GM23338 (cell line): ENCODE measurements around the gene EXOC5. TPM values are rescaled to one million over a fixed set of nuclear protein-coding genes. Genes with fewer than 3 reads are reported as not detected.

ENCODE experiments used
- ATAC-seq: fragments of 200-7000 bp; cut with Tn5 transposase; 3 replicates; pipeline ENCODE4 v1.9.1; 2020
- DNase-seq: peaks from one replicate; pipeline ENCODE4 v3.0.0-alpha.2; 2015; ENCODE audit warnings: low spot score
- H2AFZ ChIP-seq: fragments of 200-600 bp; sonication (generic); 2 replicates; pipeline ENCODE4 v1.8.0; 2016; ENCODE audit warnings: antibody characterized with exemption, mild to moderate bottlenecking, moderate library complexity
- H3F3A ChIP-seq: fragments of 200-600 bp; sonication (generic); replicated peaks from 2 replicates; pipeline ENCODE4 v1.8.0; 2017; ENCODE audit warnings: antibody characterized with exemption, mixed run types, low read depth
- H3K27ac ChIP-seq: fragments of 200-600 bp; sonication (generic); 2 replicates; pipeline ENCODE4 v1.6.1; 2016; ENCODE audit warnings: low read depth
- H3K27me3 ChIP-seq: fragments of 200-600 bp; sonication (generic); 2 replicates; pipeline ENCODE4 v1.8.0; 2016; ENCODE audit warnings: mild to moderate bottlenecking, mixed run types, moderate library complexity; ENCODE audit not compliant: insufficient read depth
- H3K36me3 ChIP-seq: fragments of 200-600 bp; sonication (generic); 2 replicates; pipeline ENCODE4 v1.8.0; 2016; ENCODE audit warnings: mild to moderate bottlenecking; ENCODE audit not compliant: insufficient read depth
- H3K4me1 ChIP-seq: fragments of 200-600 bp; sonication (generic); 2 replicates; pipeline ENCODE4 v1.8.0; 2016; ENCODE audit warnings: mild to moderate bottlenecking, moderate library complexity; ENCODE audit not compliant: insufficient read depth
- H3K4me2 ChIP-seq: fragments of 200-600 bp; sonication (generic); 2 replicates; pipeline ENCODE4 v1.7.1; 2017; ENCODE audit warnings: mixed run types
- H3K4me3 ChIP-seq: fragments of 200-600 bp; sonication (generic); 2 replicates; pipeline ENCODE4 v1.6.1; 2016; ENCODE audit warnings: mixed run types
- H3K79me2 ChIP-seq: fragments of 200-600 bp; sonication (generic); replicated peaks from 2 replicates; pipeline ENCODE4 v1.8.0; 2017; ENCODE audit warnings: mild to moderate bottlenecking; ENCODE audit not compliant: insufficient read depth
- H3K9me2 ChIP-seq: fragments of 200-600 bp; sonication (generic); 2 replicates; pipeline ENCODE4 v1.8.0; 2017; ENCODE audit not compliant: insufficient read depth
- H4K20me1 ChIP-seq: fragments of 200-600 bp; sonication (generic); replicated peaks from 2 replicates; pipeline ENCODE4 v1.8.0; 2017; ENCODE audit warnings: mild to moderate bottlenecking; ENCODE audit not compliant: insufficient read depth
- H3K27ac Mint-ChIP-seq: 2 replicates; pipeline ENCODE4 v1.8.0; 2020; ENCODE audit warnings: inconsistent platforms, mild to moderate bottlenecking, moderate library complexity, mixed read lengths
- H3K27me3 Mint-ChIP-seq: 3 replicates; pipeline ENCODE4 v1.8.0; 2022; ENCODE audit warnings: low read depth, mild to moderate bottlenecking, moderate library complexity, mixed read lengths, inconsistent platforms; ENCODE audit not compliant: insufficient read depth, poor library complexity
- H3K36me3 Mint-ChIP-seq: 3 replicates; pipeline ENCODE4 v1.8.0; 2021; ENCODE audit warnings: low read depth, mild to moderate bottlenecking, inconsistent platforms, moderate library complexity, mixed read lengths
- H3K4me1 Mint-ChIP-seq: 3 replicates; pipeline ENCODE4 v1.8.0; 2020; ENCODE audit warnings: mild to moderate bottlenecking, inconsistent platforms, mixed read lengths
- H3K4me3 Mint-ChIP-seq: 3 replicates; pipeline ENCODE4 v1.8.0; 2021; ENCODE audit warnings: moderate library complexity, mild to moderate bottlenecking, inconsistent platforms, mixed read lengths
- H3K9me3 Mint-ChIP-seq: 3 replicates; pipeline ENCODE4 v1.8.0; 2020; ENCODE audit warnings: moderate library complexity, mild to moderate bottlenecking, inconsistent platforms, mixed read lengths
- CREB1 ChIP-seq: fragments of 250-450 bp; sonication (Bioruptor Pico); IDR thresholded peaks from 2 replicates; pipeline ENCODE4 v1.5.0; 2020; ENCODE audit warnings: low read depth, mild to moderate bottlenecking, moderate library complexity
- EZH2 ChIP-seq: fragments of 200-600 bp; sonication (generic); IDR thresholded peaks from one replicate; pipeline ENCODE4 v1.8.0; 2017; ENCODE audit warnings: antibody characterized with exemption, mild to moderate bottlenecking, low read depth; ENCODE audit not compliant: unreplicated experiment
- EZH2phosphoT487 ChIP-seq: fragments of 200-600 bp; sonication (generic); IDR thresholded peaks from one replicate; pipeline ENCODE4 v1.8.1; 2018; ENCODE audit warnings: antibody characterized with exemption; ENCODE audit not compliant: unreplicated experiment
- JUNB ChIP-seq: IDR thresholded peaks from one replicate; pipeline ENCODE4 v1.6.1; 2016; ENCODE audit warnings: antibody characterized with exemption; ENCODE audit not compliant: unreplicated experiment
- NANOG ChIP-seq: IDR thresholded peaks from 2 replicates; pipeline ENCODE4 v1.6.1; 2016; ENCODE audit warnings: antibody characterized with exemption, borderline replicate concordance
- POLR2AphosphoS5 ChIP-seq: IDR thresholded peaks from 2 replicates; pipeline ENCODE4 v1.6.1; 2016; ENCODE audit warnings: antibody characterized with exemption, low read depth
- STAT1 ChIP-seq: IDR thresholded peaks from one replicate; pipeline ENCODE4 v1.6.1; 2016; ENCODE audit warnings: antibody characterized with exemption; ENCODE audit not compliant: unreplicated experiment
- ZNF114 ChIP-seq: fragments of 250-450 bp; sonication (Bioruptor Pico); IDR thresholded peaks from 2 replicates; pipeline ENCODE4 v1.5.0; 2020; ENCODE audit warnings: mild to moderate bottlenecking, moderate library complexity
- ZNF331 ChIP-seq: fragments of 250-450 bp; sonication (Bioruptor Pico); IDR thresholded peaks from 2 replicates; pipeline ENCODE4 v1.5.0; 2020; ENCODE audit warnings: low read depth, mild to moderate bottlenecking, moderate library complexity
- polyA plus RNA-seq: library from polyadenylated mRNA; unstranded; fragments of >200 nt; fragmentation: Nextera tagmentation; extraction: Ambion mirVana; gene quantifications from 2 replicates; pipeline ENCODE4 v1.2.1, GENCODE V29; 2016
- total RNA-seq: library from RNA; depleted of rRNA; stranded (reverse); fragments of >200 nt; shearing (Covaris generic); gene quantifications from 2 replicates; pipeline ENCODE4 v1.2.3, GENCODE V29; 2014
- TF ChIP-seq, protein P1 (sequence below): IDR thresholded peaks from 2 replicates; pipeline ENCODE4 v1.6.1; 2016; ENCODE audit warnings: antibody characterized with exemption
- TF ChIP-seq, protein P2 (sequence below), 2 experiments: fragments of 200-600 bp in 1 of 2; sonication (generic) in 1 of 2; conservative IDR thresholded peaks; 2 replicates each; pipeline versions ENCODE4 v1.5.1 to v1.6.1; 2016 to 2017; ENCODE audit warnings: antibody characterized with exemption in 2 of 2, low read depth in 2 of 2, mild to moderate bottlenecking in 2 of 2, moderate library complexity in 1 of 2
- TF ChIP-seq, protein P3 (sequence below): fragments of 250-450 bp; sonication (Bioruptor Pico); IDR thresholded peaks from 2 replicates; pipeline ENCODE4 v1.5.0; 2020; ENCODE audit warnings: mild to moderate bottlenecking, moderate library complexity

The EXOC5 gene
- total and polyA plus RNA-seq, 2 experiments from 2014 or later: 26.4 to 55.9 TPM

GRCh38 chr14:57274551-57274950 lies 5.8 kb upstream of the EXOC5 start (continued):
- TF ChIP-seq NANOG (no peak), STAT1 (no peak), ZNF331 (CRISPR knock-in tag) (no peak), ZNF114 (CRISPR knock-in tag) (no peak)
- TF ChIP-seq, protein P1, sequence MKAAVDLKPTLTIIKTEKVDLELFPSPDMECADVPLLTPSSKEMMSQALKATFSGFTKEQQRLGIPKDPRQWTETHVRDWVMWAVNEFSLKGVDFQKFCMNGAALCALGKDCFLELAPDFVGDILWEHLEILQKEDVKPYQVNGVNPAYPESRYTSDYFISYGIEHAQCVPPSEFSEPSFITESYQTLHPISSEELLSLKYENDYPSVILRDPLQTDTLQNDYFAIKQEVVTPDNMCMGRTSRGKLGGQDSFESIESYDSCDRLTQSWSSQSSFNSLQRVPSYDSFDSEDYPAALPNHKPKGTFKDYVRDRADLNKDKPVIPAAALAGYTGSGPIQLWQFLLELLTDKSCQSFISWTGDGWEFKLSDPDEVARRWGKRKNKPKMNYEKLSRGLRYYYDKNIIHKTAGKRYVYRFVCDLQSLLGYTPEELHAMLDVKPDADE: no peak
- TF ChIP-seq, protein P2, sequence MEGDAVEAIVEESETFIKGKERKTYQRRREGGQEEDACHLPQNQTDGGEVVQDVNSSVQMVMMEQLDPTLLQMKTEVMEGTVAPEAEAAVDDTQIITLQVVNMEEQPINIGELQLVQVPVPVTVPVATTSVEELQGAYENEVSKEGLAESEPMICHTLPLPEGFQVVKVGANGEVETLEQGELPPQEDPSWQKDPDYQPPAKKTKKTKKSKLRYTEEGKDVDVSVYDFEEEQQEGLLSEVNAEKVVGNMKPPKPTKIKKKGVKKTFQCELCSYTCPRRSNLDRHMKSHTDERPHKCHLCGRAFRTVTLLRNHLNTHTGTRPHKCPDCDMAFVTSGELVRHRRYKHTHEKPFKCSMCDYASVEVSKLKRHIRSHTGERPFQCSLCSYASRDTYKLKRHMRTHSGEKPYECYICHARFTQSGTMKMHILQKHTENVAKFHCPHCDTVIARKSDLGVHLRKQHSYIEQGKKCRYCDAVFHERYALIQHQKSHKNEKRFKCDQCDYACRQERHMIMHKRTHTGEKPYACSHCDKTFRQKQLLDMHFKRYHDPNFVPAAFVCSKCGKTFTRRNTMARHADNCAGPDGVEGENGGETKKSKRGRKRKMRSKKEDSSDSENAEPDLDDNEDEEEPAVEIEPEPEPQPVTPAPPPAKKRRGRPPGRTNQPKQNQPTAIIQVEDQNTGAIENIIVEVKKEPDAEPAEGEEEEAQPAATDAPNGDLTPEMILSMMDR (conservative IDR thresholded peaks at IDR 0.05; ENCODE audit: low read depth in 2 of 2): no peak

DNA sequence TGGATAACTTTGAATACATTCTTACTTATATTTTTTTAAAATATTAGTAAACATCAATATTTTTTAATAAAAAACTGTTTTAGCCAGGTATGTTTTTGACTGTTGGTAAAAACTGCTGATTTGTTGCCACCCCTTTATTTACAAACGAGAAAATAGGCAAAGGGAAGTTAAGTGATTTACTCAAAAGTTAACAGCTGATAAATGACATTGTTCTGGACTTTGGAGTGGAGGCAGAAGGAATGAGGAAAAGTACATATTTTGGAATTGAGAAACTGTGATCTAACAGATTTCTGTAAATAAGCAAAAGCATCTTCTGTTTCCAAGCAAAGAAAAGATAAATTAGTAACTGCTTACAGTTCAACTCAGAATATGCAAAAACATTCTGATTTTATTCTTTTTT lies 4.5 kb upstream of the EXOC5 start:
- ATAC-seq: no peak
- TF ChIP-seq, protein P2 (conservative IDR thresholded peaks at IDR 0.05; ENCODE audit: low read depth in 2 of 2): no peak
- no peak for TF ChIP-seq ZNF114 (CRISPR knock-in tag)
- no peak for TF ChIP-seq JUNB
- no peak for TF ChIP-seq ZNF331 (CRISPR knock-in tag)
- TF ChIP-seq, protein P1: no peak
- no peak for TF ChIP-seq EZH2
- no peak for TF ChIP-seq NANOG
- TF ChIP-seq, protein P3, sequence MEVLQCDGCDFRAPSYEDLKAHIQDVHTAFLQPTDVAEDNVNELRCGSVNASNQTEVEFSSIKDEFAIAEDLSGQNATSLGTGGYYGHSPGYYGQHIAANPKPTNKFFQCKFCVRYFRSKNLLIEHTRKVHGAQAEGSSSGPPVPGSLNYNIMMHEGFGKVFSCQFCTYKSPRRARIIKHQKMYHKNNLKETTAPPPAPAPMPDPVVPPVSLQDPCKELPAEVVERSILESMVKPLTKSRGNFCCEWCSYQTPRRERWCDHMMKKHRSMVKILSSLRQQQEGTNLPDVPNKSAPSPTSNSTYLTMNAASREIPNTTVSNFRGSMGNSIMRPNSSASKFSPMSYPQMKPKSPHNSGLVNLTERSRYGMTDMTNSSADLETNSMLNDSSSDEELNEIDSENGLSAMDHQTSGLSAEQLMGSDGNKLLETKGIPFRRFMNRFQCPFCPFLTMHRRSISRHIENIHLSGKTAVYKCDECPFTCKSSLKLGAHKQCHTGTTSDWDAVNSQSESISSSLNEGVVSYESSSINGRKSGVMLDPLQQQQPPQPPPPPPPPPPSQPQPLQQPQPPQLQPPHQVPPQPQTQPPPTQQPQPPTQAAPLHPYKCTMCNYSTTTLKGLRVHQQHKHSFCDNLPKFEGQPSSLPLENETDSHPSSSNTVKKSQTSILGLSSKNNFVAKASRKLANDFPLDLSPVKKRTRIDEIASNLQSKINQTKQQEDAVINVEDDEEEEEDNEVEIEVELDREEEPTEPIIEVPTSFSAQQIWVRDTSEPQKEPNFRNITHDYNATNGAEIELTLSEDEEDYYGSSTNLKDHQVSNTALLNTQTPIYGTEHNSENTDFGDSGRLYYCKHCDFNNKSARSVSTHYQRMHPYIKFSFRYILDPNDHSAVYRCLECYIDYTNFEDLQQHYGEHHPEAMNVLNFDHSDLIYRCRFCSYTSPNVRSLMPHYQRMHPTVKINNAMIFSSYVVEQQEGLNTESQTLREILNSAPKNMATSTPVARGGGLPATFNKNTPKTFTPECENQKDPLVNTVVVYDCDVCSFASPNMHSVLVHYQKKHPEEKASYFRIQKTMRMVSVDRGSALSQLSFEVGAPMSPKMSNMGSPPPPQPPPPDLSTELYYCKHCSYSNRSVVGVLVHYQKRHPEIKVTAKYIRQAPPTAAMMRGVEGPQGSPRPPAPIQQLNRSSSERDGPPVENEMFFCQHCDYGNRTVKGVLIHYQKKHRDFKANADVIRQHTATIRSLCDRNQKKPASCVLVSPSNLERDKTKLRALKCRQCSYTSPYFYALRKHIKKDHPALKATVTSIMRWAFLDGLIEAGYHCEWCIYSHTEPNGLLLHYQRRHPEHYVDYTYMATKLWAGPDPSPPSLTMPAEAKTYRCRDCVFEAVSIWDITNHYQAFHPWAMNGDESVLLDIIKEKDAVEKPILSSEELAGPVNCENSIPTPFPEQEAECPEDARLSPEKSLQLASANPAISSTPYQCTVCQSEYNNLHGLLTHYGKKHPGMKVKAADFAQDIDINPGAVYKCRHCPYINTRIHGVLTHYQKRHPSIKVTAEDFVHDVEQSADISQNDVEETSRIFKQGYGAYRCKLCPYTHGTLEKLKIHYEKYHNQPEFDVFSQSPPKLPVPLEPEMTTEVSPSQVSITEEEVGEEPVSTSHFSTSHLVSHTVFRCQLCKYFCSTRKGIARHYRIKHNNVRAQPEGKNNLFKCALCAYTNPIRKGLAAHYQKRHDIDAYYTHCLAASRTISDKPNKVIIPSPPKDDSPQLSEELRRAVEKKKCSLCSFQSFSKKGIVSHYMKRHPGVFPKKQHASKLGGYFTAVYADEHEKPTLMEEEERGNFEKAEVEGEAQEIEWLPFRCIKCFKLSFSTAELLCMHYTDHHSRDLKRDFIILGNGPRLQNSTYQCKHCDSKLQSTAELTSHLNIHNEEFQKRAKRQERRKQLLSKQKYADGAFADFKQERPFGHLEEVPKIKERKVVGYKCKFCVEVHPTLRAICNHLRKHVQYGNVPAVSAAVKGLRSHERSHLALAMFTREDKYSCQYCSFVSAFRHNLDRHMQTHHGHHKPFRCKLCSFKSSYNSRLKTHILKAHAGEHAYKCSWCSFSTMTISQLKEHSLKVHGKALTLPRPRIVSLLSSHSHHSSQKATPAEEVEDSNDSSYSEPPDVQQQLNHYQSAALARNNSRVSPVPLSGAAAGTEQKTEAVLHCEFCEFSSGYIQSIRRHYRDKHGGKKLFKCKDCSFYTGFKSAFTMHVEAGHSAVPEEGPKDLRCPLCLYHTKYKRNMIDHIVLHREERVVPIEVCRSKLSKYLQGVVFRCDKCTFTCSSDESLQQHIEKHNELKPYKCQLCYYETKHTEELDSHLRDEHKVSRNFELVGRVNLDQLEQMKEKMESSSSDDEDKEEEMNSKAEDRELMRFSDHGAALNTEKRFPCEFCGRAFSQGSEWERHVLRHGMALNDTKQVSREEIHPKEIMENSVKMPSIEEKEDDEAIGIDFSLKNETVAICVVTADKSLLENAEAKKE (CRISPR knock-in tag): no peak
- TF ChIP-seq POLR2AphosphoS5: no peak
- TF ChIP-seq CREB1: no peak
- TF ChIP-seq EZH2phosphoT487: no peak
- no peak for TF ChIP-seq STAT1

More for the DNA sequence above, 4.5 kb upstream of the EXOC5 start:
- Histone ChIP-seq H3K4me3 (no peak overlapping the region), H4K20me1 (peaks cover 10% of the 10 kb centered on the region), H3K9me2 (no peaks in the 10 kb centered on the region), H3K36me3 (peaks cover 8% of the 10 kb centered on the region; the same call in 1 of the 2 replicates), H3K4me1 (no peaks in the 10 kb centered on the region; the same call in 1 of the 2 replicates), H2AFZ (no peak overlapping the region), H3F3A (no peaks in the 10 kb centered on the region; the same call in 1 of the 2 replicates), H3K4me2 (no peak overlapping the region), H3K79me2 (peaks cover 71% of the 10 kb centered on the region), H3K27me3 (no peaks in the 10 kb centered on the region), H3K27ac (no peak overlapping the region)
- Mint-ChIP-seq H3K4me3 (no peak overlapping the region), H3K27me3 (peaks cover 5% of the 10 kb centered on the region), H3K36me3 (peaks cover 21% of the 10 kb centered on the region), H3K4me1 (peaks cover 13% of the 10 kb centered on the region), H3K9me3 (peaks cover 4% of the 10 kb centered on the region; the same call in 1 of the 3 replicates), H3K27ac (no peak overlapping the region)
- DNase-seq: no peak
